Tibial nerve (tissue), 4 donors: Measurements from ENCODE around the gene FFAR1. TPM values are rescaled to one million over a fixed set of nuclear protein-coding genes. Genes with fewer than 3 reads are reported as not detected.
A peak's percentile ranks its signal among the peaks of the same experiment; 100 is the strongest.

Experiments
- DNase-seq, 2 donors: peaks; one replicate each; pipeline ENCODE4 v3.0.0-alpha.2; 2019; ENCODE audit warnings: low spot score in 2 of 2
- H3K27ac ChIP-seq, 4 donors: fragments of 200-600 bp; sonication (generic) in 3 of 4; one replicate each; pipeline ENCODE4 v1.5.1; 2017 to 2019; ENCODE audit warnings: mild to moderate bottlenecking in 1 of 4
- H3K27me3 ChIP-seq, 2 donors: fragments of 200-600 bp; sonication (generic) in 1 of 2; one replicate each; pipeline versions ENCODE4 v1.5.1 to v1.6.0; 2017 to 2019
- H3K36me3 ChIP-seq, 3 donors: fragments of 200-600 bp; sonication (generic); one replicate each; pipeline ENCODE4 v1.5.1; 2018 to 2019
- H3K4me1 ChIP-seq, 4 donors: fragments of 200-600 bp; sonication (generic) in 3 of 4; one replicate each; pipeline ENCODE4 v1.5.1; 2017 to 2019
- H3K4me3 ChIP-seq, 4 donors: fragments of 200-600 bp; sonication (generic) in 3 of 4; one replicate each; pipeline ENCODE4 v1.5.1; 2017 to 2019; ENCODE audit warnings: mild to moderate bottlenecking in 1 of 4, moderate library complexity in 1 of 4
- H3K9me3 ChIP-seq, 4 donors: fragments of 200-600 bp; sonication (generic) in 3 of 4; one replicate each; pipeline ENCODE4 v1.5.1; 2017 to 2019
- CTCF ChIP-seq, 5 experiments: fragments of 200-600 bp in 3 of 5; fragments of 450-650 bp in 2 of 5; sonication (generic) in 3 of 5; IDR thresholded peaks; one replicate each; pipeline ENCODE4 v1.5.1; 2016 to 2019; ENCODE audit warnings: antibody characterized with exemption in 5 of 5, mild to moderate bottlenecking in 3 of 5, moderate library complexity in 2 of 5
- EP300 ChIP-seq, 2 donors: sonication (generic); formaldehyde crosslinking; IDR thresholded peaks; one replicate each; pipeline ENCODE4 v1.6.1; 2017; ENCODE audit warnings: antibody characterized with exemption in 2 of 2, mild to moderate bottlenecking in 1 of 2
- POLR2A ChIP-seq, 2 donors: fragments of 450-650 bp; IDR thresholded peaks; one replicate each; pipeline ENCODE4 v1.6.1; 2017; ENCODE audit warnings: antibody characterized with exemption in 2 of 2, mild to moderate bottlenecking in 2 of 2, moderate library complexity in 2 of 2
- WGBS, 2 donors: methylation state at CpG; one replicate each; pipeline ENCODE4 v1.1.5; 2018; 5-methylcytosine and 5-hydroxymethylcytosine counted together
- total RNA-seq, 4 donors: library from RNA; depleted of rRNA; stranded (reverse); fragments of >200 nt; gene quantifications; one replicate each; pipeline ENCODE4 v1.1.0, GENCODE V29; 2016

FFAR1 gene
- total RNA-seq, 4 donors from 2014 or later = 0.59 TPM; not detected in 3

GRCh38 chr19:35305181-35305580 is 42.5 kb upstream of the FFAR1 start:
- Histone ChIP-seq H3K27me3 (peaks cover 0 to 17% of the 10 kb centered on the region in 2 donors), H3K36me3 (no peaks in the 10 kb centered on the region), H3K4me3 (no peak overlapping the region), H3K27ac (no peak overlapping the region), H3K9me3 (no peaks in the 10 kb centered on the region), H3K4me1 (peaks cover 0 to 37% (median 5%) of the 10 kb centered on the region in 4 donors)
- no peak for TF ChIP-seq POLR2A (IDR thresholded peaks at IDR 0.05)
- no peak for TF ChIP-seq CTCF (IDR thresholded peaks at IDR 0.05)
- WGBS, 2 donors = 70 to 81% methylated on average over 6 of the region's 6 CpGs
- no peak for DNase-seq

GRCh38 chr19:35306473-35307246 is 41.0 kb upstream of the FFAR1 start:
- Histone ChIP-seq H3K4me3 (no peak overlapping the region), H3K27ac (no peak overlapping the region), H3K4me1 (peaks cover 0 to 41% (median 5%) of the 10 kb centered on the region in 4 donors), H3K27me3 (peaks cover 0 to 6% of the 10 kb centered on the region in 2 donors), H3K9me3 (no peaks in the 10 kb centered on the region), H3K36me3 (peaks cover 0 to 2% (median 0%) of the 10 kb centered on the region in 3 donors)
- 85 to 86% methylated on average over 20 of the region's 20 CpGs for WGBS, 2 donors
- no peak for TF ChIP-seq EP300 (IDR thresholded peaks at IDR 0.05)
- TF ChIP-seq POLR2A (IDR thresholded peaks at IDR 0.05) = no peak
- no peak for TF ChIP-seq CTCF (IDR thresholded peaks at IDR 0.05)
- no peak for DNase-seq

GRCh38 chr19:35307931-35308330 is 39.8 kb upstream of the FFAR1 start:
- Histone ChIP-seq H3K9me3 (no peaks in the 10 kb centered on the region), H3K27me3 (no peaks in the 10 kb centered on the region), H3K27ac (peak overlapping the region in 2 of 4 donors; percentile 32 to 38), H3K36me3 (peaks cover 0 to 9% (median 0%) of the 10 kb centered on the region in 3 donors), H3K4me3 (no peak overlapping the region), H3K4me1 (peaks cover 0 to 48% (median 5%) of the 10 kb centered on the region in 4 donors)
- WGBS, 2 donors = 32 to 40% methylated on average over 10 of the region's 10 CpGs
- no peak for TF ChIP-seq EP300 (IDR thresholded peaks at IDR 0.05)
- no peak for TF ChIP-seq POLR2A (IDR thresholded peaks at IDR 0.05)
- TF ChIP-seq CTCF (IDR thresholded peaks at IDR 0.05) = no peak
- no peak for DNase-seq

- DNase-seq = no peak
- H3K4me3 ChIP-seq = no peak overlapping the region
- no peaks in the 10 kb centered on the region for H3K9me3 ChIP-seq
- no peaks in the 10 kb centered on the region for H3K27me3 ChIP-seq
- H3K36me3 ChIP-seq = peaks cover 0 to 9% (median 0%) of the 10 kb centered on the region in 3 donors
- TF ChIP-seq EP300 (IDR thresholded peaks at IDR 0.05) (no peak), CTCF (IDR thresholded peaks at IDR 0.05) (no peak), POLR2A (IDR thresholded peaks at IDR 0.05) (no peak)
- 71 to 73% methylated on average over 7 of the region's 7 CpGs for WGBS, 2 donors
- peak overlapping the region in 2 of 4 donors; percentile 10 to 68 for H3K27ac ChIP-seq
- H3K4me1 ChIP-seq = peaks cover 0 to 48% (median 5%) of the 10 kb centered on the region in 4 donors
These were observed 38.8 kb upstream of the FFAR1 start for GRCh38 chr19:35308910-35309309.
